Measurements from ENCODE around the gene MRPL21.

The MRPL21 gene

DNA sequence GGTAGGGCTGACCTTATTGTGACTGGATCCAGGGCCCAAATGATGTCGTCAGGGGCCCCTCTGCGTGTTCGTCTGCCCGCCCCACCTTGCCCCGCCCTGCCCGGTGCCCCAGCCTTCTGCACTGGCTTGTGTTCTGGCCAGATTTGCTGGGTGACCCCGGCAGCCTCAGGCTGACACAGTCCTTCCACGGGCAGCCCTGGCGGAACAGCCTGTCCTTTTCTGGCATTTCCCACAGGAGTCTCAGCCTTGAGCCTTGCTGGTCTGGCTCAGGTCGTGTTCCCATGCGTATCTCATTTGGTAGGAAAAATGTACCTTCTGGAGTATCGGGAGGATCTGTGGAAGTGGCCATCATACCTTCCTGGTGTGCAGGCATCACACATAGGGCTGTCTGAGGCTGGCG is 31.0 kb upstream of the MRPL21 start:
- no peak for DNase-seq

DNA sequence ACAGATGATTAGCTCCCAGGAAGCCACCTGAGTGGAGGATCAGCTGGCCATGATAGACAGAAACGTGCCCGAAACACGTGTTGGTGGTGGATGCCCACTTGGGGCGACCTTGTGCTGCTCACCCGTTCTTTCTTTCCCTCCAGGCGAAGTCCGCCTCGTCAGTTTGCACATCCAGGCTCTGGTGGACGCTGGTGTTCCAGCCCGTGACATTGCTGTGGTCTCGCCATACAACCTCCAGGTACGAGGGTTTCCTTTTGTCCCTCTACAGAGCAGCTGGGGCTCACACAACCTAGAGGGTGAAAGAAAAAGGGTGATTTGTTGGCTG is 30.7 kb upstream of the MRPL21 start:
- no peak for DNase-seq

DNA sequence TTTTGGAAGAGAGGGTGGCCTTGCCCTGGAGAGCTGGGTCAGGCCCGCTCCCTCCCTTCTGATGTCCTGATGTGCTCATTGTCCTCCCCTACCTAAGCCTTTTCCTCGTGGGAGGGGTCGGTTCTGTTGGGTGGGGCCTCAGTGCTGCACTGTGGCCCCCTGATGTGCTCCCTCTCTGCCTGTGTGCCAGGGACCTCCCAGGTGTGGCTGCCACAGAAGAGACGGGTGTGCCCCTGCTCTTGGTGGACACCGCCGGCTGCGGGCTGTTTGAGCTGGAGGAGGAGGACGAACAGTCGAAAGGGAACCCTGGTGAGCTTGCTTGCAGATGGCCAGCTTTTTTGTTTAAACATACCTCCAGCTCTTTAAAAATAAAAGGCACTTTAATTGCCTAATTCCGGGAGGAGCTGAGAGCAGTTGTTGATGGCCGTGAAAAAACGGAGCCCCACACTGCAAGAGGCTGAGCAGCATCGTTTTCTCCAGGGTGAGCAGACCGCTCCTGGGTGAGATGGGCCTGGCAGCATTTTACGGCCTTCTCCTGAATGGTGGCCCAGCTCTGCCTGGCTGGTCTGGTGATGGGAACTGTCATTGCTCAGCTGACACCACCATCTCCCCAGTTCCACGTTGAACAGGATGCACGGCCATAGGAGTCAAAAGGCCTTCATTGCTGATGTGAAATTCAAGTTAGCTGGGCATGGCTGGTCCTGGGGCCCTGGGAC is 30.1 kb upstream of the MRPL21 start:
- DNase-seq, result no peak

DNA sequence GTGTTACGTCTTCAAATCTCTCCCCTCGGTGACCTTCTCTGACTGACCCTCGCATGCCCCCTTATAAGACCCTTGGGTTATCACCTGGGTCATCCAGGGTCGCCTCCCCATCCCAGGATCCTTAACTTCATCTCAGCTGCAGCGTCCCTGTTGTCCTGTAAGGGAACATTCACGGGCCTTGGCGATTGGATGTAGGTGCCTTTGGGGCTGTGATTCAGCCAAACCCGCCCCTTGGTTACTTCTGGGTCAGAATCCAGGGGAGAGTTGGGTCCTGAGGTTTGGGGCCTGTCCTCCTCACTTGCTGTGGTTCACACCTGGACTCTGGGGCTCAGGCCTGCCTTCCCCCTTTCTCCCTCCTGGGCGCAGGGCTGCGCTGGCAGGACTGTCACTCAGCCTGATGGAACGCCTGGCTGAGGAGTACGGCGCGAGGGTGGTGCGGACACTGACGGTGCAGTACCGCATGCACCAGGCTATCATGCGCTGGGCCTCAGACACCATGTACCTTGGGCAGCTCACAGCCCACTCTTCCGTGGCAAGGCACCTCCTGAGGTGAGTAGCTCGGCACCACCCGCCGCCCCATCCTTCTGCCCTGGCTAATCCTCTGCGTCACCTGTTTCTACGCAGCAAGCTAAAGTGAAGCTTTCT is 29.4 kb upstream of the MRPL21 start:
- DNase-seq, result no peak

DNA sequence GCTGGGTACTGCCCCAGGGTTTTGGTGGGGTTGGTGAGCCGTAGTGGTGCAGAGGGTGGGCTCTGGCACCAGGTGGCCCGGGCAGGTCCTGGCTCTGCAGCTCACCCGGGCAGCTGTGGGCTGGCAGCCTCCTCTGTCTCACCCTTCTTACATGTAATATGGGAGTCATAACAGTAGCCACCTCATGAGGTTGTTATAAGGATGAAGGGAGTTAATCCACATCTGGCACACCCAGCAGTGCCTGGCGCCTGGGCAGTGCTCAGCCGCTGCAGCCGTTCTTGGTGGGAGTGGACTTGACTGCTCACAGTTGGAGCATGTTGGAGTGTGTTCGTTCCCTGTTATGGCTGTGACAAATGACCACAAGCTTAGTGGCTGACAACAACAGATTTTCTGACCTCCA is 28.7 kb upstream of the MRPL21 start:
- no peak for DNase-seq

DNA sequence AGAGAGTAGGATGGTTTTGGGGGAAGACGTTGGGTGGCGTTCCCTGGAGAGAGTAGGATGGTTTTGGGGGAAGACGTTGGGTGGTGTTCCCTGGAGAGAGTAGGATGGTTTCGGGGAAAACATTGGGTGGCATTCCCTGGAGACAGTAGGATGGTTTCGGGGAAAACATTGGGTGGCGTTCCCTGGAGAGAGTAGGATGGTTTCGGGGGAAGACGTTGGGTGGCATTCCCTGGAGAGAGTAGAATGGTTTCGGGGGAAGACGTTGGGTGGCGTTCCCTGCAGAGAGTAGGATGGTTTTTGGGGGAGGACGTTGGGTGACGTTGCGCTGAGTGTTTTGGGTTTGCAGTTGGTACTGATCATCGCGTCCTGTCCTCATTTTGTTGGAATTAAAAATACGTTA is 28.3 kb upstream of the MRPL21 start:
- DNase-seq, result no peak

DNA sequence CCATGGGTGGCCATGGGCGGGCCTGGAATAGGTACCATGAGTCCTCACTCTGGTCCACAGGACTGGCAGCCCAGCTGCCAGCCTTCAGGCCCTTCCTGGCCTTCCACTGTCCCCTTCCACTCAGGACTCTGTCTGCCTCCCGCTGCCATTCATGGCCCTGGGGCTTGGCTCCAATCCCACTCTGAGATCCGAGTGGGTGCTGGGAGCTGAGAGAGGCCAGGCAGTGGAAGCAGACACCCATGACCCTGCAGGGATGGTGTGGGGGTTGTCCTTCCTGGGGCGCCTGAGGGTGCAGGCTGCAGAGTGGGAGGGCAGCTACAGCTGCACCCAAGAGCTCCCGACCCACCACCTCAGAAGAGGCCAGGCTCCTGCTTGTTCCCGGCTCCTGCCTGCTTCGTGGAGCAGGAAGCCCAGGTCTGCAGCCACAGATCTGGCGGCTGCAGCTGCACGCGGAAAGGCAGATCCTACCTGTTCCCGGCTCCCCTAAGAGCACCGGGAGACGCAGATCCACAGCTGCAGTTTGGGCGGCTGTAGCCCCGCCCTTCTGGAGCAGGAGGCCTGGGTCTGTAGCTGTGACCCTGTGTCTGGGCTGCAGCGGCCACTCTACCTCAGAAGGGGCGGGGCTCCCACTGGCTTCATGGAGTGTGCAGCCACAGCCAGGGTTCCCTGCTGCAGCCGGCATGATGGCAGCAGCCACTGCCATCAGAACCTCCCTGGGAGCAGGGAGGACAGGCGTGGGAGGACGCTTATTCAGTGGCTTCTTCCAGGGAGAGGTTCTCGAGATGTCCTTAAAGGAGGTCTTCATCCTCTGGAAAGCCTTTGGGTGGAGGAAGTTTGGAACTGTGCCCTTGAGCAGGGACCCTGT is 27.6 kb upstream of the MRPL21 start:
- DNase-seq, result no peak

DNA sequence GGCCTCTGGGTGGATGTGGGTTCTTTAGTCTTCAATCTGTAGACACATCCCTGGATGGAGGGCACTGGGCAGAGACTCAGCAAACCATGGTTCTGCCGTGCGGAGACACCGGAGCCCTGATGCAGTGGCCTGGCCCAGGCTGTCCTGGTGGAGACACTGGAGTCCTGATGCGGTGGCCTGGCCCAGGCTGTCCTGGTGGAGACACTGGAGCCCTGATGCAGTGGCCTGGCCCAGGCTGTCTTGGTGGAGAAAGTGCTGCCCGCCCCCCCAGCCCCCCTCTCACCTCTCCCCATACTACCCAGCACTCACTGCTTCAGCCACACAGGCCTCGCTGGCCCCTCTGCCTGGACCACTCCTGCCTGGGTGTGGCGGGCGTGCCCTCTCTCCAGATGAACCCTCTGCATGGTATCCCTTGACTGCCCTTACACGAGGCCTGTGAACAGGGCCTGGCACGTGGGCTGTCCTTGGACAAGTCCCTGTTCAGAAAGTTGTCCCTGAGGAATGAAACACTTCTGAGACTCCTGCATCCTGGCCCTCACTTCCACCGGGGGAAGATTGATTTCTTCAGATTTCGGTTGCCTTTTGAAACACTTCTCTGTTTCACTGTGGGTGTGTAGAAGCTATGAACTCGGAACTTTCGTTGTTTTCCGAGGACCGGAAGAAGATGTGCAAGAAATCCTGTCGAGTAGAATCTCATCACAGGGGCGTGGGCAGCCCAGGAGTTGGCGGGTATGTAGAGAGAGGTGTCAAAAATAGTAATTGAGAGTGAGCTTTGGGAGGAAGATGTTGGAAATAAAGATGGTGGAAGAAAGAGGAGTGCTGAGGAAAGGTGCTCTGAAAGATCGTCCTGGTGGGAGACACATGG is 26.3 kb upstream of the MRPL21 start:
- DNase-seq, result no peak

DNA sequence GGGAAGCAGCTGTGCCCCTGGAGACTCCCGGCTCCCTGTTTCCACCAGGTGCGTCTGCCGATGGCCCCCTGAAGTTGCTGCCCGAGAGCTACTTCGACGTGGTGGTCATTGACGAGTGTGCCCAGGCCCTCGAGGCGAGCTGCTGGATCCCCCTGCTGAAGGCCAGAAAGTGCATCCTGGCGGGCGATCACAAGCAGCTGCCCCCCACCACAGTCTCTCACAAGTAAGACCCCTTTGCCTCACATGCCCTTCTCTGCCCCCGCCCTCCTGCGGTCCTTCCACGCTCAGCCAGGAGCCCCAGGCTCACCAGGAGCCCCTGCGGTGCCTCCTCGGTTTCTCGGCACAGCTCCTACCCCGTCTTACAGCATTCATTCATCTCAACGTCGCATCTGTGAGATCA is 25.5 kb upstream of the MRPL21 start:
- DNase-seq, result no peak

DNA sequence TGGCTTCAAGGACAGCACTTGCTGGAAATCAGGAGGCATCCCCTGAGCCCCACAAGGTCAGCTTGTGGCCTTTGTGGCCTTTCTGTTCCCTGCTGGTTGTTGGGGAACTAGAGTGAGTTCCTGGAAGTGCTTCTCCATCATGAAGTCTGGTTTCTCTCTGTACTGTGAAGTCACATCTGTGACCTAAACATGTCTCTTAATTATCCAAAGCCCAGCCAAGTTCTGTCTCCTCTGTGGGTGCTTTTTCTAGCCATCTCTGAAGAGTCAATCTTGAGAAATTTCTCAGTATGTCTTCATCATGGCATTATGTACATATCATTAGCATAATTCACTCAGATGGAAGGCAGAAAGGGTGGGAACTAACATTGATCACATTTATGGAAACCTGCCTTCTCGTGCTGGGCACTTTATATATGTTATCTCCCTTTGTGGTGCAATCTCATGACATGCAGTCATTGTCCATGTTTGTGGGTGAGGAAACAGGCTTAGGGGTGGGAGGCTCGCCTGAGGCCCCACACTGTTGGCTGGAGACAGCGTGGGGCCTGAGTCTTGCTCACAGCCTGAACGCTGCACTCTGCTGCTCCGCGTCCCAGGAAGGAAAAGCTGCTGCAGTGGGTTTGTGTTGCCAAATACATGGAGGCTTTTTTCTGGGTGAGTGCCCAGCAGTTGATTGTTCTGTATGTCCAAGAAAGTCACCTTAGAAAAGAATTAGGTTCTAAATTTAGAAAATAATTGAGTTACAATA is 24.7 kb upstream of the MRPL21 start:
- DNase-seq, result no peak

DNA sequence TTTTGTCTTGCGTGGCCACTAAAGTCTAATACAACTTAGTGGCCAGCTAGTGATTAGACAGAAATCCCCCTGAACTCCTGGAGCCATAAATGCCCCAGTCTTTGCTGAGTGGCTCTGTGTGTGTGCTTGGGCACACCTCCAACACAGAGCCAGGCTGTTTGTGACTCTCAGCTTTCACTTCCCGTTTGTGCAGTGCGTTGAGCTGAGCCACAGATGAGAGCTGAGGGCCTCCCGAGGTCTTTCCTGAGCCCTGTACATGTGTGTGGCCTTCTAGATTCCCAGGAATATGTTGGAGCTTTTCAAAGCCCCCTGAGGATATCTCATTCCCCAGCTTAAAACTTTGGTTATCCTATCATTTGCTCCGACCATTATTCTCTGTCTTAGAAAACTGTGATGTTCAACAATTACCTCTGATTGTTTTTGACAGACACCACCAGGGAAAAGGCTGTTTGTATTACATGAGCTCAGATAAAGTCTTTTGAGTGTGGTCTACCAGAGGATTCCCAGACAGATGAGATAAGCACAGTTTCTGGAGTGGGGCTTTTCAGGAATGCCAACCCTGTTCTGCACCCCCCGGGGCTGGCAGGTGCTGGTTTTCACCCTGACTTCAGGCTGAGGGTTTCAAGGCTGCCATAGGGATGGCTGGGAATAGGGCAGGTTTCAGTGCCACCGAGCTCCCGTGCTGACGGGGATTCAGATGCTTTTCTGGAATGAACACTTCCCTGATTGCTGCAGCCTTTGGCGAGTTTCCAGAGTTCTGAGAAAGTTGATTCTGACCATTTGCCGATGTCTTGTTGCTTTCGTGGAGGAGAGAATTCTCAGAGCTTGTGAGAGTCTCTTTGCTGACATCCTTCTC is 23.9 kb upstream of the MRPL21 start:
- no peak for DNase-seq

DNA sequence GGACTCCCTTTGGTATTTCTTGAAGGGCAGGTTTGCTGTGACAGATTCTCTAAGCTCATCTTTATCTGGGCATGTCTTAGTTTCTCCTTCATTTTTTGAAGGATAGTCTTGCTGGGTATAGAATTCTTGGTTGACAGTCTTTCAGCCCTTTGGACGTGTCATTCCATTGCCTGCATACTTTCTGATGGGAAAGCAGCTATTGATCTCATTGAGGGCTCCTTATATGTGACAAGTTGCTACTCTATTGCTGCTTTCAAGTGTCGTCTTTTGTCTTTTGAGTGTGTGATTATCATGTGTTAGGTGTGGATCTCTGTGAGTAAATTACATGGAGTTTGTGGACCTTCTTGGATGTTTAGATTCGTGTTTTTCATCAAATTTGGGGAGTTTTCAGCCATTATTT is 22.0 kb upstream of the MRPL21 start:
- no peak for DNase-seq

DNA sequence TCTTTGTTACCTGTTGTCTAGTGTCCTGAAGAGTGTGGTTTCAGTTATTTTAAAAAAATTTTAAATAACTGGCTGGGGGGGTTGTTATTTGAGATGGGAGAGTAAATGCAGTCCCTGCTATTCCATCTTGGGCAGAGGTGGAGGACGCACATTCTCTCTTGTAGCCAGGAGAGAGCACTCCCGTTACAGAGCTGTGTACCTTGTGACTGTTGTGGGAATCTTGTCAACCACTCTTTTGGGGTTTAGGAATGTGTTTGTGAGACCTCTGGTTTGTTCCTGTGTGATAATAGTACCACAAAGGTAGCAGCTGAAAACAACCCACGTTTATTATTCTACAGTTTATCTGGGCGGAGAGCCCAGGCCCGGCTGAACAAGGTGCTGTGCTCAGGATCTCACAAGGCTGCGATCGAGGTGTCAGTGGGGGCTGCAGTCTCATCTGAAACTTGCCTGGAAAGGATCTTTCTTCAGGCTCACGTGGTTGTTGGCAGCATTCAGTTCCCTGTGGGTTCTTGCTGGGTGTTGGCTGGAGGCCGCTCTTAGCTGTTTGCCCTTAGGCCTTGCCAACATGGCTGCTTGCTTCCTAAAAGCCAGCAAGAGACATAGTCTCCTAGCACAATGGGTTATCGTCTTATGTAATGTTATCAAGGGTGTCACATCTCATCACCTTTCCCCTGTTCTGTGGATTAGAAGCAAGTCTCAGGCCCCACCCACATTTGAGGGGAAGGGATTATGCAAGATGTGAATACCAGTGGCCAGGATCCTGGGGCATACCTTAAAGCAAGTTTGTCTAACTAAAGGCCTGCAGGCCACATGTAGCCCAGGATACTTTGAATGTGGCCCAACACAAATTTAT is 20.7 kb upstream of the MRPL21 start:
- no peak for DNase-seq

DNA sequence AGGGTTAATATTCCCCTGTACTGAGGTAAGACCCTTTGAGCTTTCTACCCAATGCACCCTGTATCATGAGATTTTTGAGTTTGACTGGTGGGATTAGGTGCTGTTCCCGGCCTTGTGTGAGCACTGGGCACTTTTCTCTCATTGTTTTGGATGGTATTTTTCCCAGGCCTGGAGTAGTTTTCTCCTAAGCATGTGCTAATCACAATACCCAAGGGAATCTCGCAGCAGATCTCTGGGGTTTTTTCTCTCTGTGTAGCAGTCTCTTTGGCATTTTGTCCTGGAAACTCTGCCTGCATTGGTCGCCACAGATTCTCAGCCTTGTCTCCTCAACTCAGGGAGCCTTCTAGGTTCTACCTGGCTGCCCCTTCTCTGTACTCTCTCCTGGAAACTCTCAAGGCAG is 20.0 kb upstream of the MRPL21 start:
- DNase-seq, result no peak

DNA sequence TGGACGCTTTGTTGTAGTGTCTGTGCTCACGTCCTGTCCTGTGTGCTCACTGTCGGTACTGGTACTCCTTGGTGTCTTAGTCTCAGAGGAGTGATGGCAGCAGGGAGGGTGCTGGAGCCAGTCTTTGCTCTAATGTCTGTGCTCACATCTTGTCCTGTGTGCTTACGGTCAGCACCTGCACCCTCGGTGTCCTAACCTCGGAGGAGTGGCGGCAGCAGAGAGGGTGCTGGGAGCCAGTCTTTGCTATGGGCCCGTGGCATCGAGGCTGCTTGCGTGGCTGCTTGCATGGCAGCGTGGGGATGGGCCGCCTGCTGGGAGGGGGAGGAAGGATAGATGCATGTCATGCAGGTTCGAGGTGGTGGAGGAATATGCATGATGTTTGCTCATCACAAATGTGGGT is 12.8 kb upstream of the MRPL21 start:
- no peak for DNase-seq

DNA sequence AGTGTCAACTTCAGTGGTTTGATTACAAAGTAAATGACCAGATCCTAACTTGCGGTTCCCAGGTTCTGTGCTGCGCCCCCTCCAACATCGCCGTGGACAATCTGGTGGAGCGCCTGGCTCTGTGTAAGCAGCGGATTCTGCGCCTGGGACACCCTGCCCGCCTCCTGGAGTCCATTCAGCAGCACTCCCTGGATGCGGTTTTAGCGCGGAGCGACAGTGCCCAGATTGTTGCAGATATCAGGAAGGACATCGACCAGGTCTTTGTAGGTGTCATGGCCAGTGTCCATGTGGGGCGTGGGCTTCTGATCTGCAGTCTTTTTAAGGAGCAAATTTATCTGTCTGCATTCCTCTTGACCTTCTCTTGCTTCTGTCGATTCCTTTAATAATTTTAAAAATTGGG is 11.1 kb upstream of the MRPL21 start:
- no peak for DNase-seq

DNA sequence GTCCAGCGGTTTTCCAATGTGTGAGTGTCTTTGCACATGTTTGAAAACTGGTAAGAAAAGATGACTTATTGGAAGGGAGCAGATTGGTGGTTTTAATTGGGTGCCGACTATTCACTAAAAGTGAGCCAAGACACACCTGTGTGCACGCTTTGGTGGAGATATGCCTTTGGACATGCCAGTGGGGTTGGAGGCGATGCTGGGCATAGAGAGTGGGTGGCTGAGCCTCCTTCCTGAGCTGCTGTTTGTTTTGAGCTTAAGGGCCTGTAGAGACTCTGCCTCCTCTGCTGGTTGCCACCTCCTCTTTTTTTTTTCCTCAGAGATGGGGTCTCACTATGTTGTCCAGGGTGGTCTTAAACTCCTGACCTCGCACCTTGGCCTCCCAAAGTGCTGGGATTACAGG is 9.6 kb upstream of the MRPL21 start:
- DNase-seq, result no peak

DNA sequence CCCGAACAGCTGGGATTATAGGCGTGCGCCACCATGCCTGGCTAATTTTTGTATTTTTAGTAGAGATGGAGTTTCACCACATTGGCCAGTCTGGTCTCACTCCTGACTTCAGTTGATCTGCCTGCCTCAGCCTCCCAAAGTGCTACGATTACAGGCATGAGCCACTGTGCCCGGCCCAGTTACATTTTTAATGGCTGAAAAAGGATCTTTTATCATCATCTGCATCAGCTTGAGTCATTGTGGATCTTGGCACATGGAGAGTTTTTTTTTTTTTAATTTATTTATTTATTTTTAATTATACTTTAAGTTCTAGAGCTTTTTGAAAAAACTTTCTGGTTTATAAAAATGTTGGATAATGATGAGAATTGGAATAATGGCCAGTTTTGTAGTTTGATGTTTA is 8.6 kb upstream of the MRPL21 start:
- DNase-seq, result no peak

DNA sequence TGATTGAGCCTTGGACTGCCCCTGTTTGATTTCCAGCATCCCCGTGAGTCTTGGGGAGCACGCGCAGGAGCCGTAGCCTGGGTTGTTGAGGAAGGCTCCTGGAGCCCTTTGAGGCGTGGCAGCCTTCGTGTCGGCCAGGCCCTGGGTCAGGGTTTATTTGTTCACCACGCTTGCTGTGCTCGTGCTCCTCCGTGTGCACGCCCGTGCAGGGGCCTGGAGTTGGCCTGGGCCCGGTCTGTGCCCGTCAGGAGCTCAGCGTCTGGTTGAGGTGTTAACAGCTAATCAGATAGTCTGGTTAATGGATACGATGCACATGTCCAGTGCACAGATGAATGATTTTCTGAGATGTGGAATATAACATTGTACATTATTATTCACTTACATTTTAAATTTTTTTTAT is 8.1 kb upstream of the MRPL21 start:
- DNase-seq, result no peak

DNA sequence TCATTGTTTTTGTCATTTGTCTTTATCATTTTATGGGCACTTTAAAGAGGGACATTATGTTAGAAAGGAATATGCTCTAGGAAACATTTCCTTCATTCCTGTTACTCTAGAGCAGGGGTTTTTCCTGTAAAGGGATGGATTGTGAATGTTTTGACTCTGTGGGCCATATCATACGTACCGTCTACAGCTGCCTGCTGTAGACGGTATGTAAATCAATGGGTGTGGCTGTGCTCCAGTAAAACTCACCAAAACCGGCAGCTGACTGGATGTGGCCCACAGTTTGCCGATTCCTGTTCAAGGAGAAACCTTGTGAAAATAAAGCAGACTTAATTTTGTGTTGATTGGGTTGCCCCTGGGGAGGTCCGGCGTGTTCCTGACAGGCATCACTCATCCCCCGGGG is 7.3 kb upstream of the MRPL21 start:
- no peak for DNase-seq

DNA sequence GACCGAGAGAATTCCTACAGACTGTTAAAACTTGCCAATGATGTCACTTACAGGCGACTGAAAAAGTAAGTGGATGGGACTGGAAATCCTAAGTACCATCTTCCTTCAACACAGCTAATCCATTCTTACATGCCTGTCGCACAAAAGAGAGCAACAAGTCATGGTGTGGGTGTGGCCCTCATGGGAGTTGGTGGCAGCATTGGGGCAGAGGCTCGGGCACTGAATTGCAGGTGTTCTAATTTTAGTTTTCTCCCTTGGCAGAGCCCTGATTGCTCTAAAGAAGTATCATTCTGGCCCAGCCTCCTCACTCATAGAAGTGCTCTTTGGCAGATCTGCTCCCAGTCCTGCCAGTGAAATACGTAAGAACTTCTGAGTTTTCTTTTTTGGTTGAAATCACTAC is 4.6 kb upstream of the MRPL21 start:
- DNase-seq, result no peak

Measured in stimulated activated CD4-positive, alpha-beta T cell treated with anti-CD3 and anti-CD28 coated beads, Interleukin-12 subunit alpha, Interleukin-12 subunit beta, amount 100 ng/mL, for 4 hours (primary cell).